Loucy (cell line): Measurements from ENCODE around the gene CENPP.

Experiments
- EZH2phosphoT487 ChIP-seq: fragments of 200-600 bp; IDR thresholded peaks from 2 replicates; pipeline ENCODE4 v1.6.1; 2018; ENCODE audit warnings: antibody characterized with exemption, mild to moderate bottlenecking, moderate library complexity, borderline replicate concordance
- TF ChIP-seq, protein P1 (sequence below): fragments of 200-600 bp; sonication (generic); conservative IDR thresholded peaks from 2 replicates; pipeline ENCODE4 v1.5.1; 2014; ENCODE audit warnings: mild to moderate bottlenecking, antibody characterized with exemption, low read length

DNA sequence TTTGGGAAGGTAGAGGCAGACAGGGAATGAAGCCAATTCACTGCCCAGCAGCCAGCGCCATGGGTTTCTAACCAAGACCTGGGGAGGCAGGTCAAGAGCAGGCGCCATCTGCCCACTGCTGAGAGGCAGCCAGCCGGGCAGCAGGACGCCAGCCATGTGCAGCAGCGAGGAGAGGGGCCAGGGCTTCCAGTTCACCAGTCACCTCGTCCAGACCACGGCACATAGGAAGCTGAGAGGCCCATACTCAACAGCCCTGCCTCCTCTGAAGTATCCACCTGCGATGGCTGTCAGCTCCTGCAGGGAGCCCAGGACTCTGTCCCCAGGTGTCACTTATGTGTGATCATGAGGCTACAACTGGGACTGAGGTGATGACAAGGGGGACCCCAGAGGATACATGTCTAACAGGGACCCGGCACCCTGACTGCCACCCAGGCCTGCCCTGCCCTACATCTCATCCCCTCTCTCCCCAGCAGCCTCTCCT is 314.1 kb downstream of the CENPP start:
- TF ChIP-seq, protein P1, sequence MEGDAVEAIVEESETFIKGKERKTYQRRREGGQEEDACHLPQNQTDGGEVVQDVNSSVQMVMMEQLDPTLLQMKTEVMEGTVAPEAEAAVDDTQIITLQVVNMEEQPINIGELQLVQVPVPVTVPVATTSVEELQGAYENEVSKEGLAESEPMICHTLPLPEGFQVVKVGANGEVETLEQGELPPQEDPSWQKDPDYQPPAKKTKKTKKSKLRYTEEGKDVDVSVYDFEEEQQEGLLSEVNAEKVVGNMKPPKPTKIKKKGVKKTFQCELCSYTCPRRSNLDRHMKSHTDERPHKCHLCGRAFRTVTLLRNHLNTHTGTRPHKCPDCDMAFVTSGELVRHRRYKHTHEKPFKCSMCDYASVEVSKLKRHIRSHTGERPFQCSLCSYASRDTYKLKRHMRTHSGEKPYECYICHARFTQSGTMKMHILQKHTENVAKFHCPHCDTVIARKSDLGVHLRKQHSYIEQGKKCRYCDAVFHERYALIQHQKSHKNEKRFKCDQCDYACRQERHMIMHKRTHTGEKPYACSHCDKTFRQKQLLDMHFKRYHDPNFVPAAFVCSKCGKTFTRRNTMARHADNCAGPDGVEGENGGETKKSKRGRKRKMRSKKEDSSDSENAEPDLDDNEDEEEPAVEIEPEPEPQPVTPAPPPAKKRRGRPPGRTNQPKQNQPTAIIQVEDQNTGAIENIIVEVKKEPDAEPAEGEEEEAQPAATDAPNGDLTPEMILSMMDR, result no peak
- TF ChIP-seq EZH2phosphoT487, result no peak
